ENCODE results near the gene KPNA1. TPM values are rescaled to one million over a fixed set of nuclear protein-coding genes. Genes with fewer than 3 reads are reported as not detected.

KPNA1 gene
- total and polyA plus RNA-seq, 4 donors, result 20.7 to 42.0 (median 23.5) TPM

DNA sequence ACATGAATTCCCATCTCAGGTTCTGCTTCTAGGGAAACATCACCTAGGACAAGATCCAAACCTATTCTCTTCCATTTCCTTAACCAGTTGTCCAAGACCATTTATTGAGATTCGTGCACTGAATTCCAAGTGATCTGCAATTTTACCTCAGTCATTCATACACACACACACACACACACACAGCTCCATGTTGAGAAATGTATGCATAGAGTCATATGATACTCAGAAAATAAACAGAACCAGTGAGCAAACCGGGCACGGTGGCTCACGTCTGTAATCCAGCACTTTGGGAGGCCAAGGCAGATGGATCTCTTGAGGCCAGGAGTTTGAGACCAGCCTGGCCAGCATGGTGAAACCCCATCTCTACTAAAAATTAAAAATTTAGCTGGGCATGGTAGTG lies 6.1 kb upstream of the KPNA1 start:
- peaks cover 0 to 5% (median 5%) of the 10 kb centered on the region in 4 donors for H3K4me1 ChIP-seq (ENCODE audit: control insufficient read depth in 4 of 4, insufficient read depth in 4 of 4, low read length in 3 of 4)
- H3K4me3 ChIP-seq (ENCODE audit: low read depth in 1 of 3, low read length in 3 of 3), result no peak overlapping the region
- WGBS, result 88% methylated on average over 4 of the region's 4 CpGs
- no peak for DNase-seq (ENCODE audit: low spot score)
- TF ChIP-seq HNF4A (conservative IDR thresholded peaks at IDR 0.05) (no peak), ZBTB33 (IDR thresholded peaks at IDR 0.05) (no peak), REST (IDR thresholded peaks at IDR 0.05) (no peak), GABPA (IDR thresholded peaks at IDR 0.05 in 1 of 2, conservative IDR thresholded peaks at IDR 0.05 in 1 of 2) (no peak), HNF4G (IDR thresholded peaks at IDR 0.05) (no peak), FOXA2 (IDR thresholded peaks at IDR 0.05) (no peak), RAD21 (IDR thresholded peaks at IDR 0.05) (no peak), EGR1 (IDR thresholded peaks at IDR 0.05; ENCODE audit: low read depth in 2 of 2) (no peak), FOXA1 (IDR thresholded peaks at IDR 0.05) (no peak), TAF1 (conservative IDR thresholded peaks at IDR 0.05) (no peak), SP1 (IDR thresholded peaks at IDR 0.05) (no peak), NR2F2 (IDR thresholded peaks at IDR 0.05) (no peak), JUND (IDR thresholded peaks at IDR 0.05) (no peak)
- TF ChIP-seq, protein P1, sequence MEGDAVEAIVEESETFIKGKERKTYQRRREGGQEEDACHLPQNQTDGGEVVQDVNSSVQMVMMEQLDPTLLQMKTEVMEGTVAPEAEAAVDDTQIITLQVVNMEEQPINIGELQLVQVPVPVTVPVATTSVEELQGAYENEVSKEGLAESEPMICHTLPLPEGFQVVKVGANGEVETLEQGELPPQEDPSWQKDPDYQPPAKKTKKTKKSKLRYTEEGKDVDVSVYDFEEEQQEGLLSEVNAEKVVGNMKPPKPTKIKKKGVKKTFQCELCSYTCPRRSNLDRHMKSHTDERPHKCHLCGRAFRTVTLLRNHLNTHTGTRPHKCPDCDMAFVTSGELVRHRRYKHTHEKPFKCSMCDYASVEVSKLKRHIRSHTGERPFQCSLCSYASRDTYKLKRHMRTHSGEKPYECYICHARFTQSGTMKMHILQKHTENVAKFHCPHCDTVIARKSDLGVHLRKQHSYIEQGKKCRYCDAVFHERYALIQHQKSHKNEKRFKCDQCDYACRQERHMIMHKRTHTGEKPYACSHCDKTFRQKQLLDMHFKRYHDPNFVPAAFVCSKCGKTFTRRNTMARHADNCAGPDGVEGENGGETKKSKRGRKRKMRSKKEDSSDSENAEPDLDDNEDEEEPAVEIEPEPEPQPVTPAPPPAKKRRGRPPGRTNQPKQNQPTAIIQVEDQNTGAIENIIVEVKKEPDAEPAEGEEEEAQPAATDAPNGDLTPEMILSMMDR (IDR thresholded peaks at IDR 0.05; ENCODE audit: low read depth, low read length, missing input control), result no peak
- TF ChIP-seq, protein P2, sequence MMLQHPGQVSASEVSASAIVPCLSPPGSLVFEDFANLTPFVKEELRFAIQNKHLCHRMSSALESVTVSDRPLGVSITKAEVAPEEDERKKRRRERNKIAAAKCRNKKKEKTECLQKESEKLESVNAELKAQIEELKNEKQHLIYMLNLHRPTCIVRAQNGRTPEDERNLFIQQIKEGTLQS (IDR thresholded peaks at IDR 0.05), result no peak
- no peaks in the 10 kb centered on the region for H3K27me3 ChIP-seq (ENCODE audit: control insufficient read depth in 4 of 4, insufficient read depth in 4 of 4, low read length in 3 of 4)
- no peaks in the 10 kb centered on the region for H3K9me3 ChIP-seq (ENCODE audit: control insufficient read depth in 4 of 4, low read length in 3 of 4)
- no peak overlapping the region for H3K27ac ChIP-seq (ENCODE audit: low read depth in 1 of 2, low read length in 2 of 2)
- no peak overlapping the region for H3K9ac ChIP-seq (ENCODE audit: low read depth in 1 of 2, low read length in 2 of 2)
- H3K36me3 ChIP-seq (ENCODE audit: control insufficient read depth in 4 of 4, insufficient read depth in 3 of 4, low read depth in 1 of 4, low read length in 3 of 4), result no peaks in the 10 kb centered on the region

- no peaks in the 10 kb centered on the region for H3K9me3 ChIP-seq (ENCODE audit: control insufficient read depth in 4 of 4, low read length in 3 of 4)
These were observed 5.0 kb upstream of the KPNA1 start for GRCh38 chr3:122519693-122520092.

More at GRCh38 chr3:122519693-122520092, 5.0 kb upstream of the KPNA1 start:
- no peak overlapping the region for H3K4me3 ChIP-seq (ENCODE audit: low read depth in 1 of 3, low read length in 3 of 3)
- H3K9ac ChIP-seq (ENCODE audit: low read depth in 1 of 2, low read length in 2 of 2), result no peak overlapping the region
- H3K36me3 ChIP-seq (ENCODE audit: control insufficient read depth in 4 of 4, insufficient read depth in 3 of 4, low read depth in 1 of 4, low read length in 3 of 4), result no peaks in the 10 kb centered on the region
- DNase-seq (ENCODE audit: low spot score), result no peak
- H3K27ac ChIP-seq (ENCODE audit: low read depth in 1 of 2, low read length in 2 of 2), result no peak overlapping the region
- H3K4me1 ChIP-seq (ENCODE audit: control insufficient read depth in 4 of 4, insufficient read depth in 4 of 4, low read length in 3 of 4), result peaks cover 0 to 13% (median 12%) of the 10 kb centered on the region in 4 donors
- no peaks in the 10 kb centered on the region for H3K27me3 ChIP-seq (ENCODE audit: control insufficient read depth in 4 of 4, insufficient read depth in 4 of 4, low read length in 3 of 4)
- TF ChIP-seq HNF4A (conservative IDR thresholded peaks at IDR 0.05) (no peak), RAD21 (IDR thresholded peaks at IDR 0.05) (no peak), YY1 (IDR thresholded peaks at IDR 0.05) (no peak), ZBTB33 (IDR thresholded peaks at IDR 0.05) (no peak), REST (IDR thresholded peaks at IDR 0.05) (no peak), NR2F2 (IDR thresholded peaks at IDR 0.05) (no peak), HNF4G (IDR thresholded peaks at IDR 0.05) (no peak), RXRA (IDR thresholded peaks at IDR 0.05) (no peak)
- TF ChIP-seq, protein P3, sequence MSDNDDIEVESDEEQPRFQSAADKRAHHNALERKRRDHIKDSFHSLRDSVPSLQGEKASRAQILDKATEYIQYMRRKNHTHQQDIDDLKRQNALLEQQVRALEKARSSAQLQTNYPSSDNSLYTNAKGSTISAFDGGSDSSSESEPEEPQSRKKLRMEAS (IDR thresholded peaks at IDR 0.05), result no peak
